ENCODE results near the gene APCDD1. TPM values are rescaled to one million over a fixed set of nuclear protein-coding genes. Genes with fewer than 3 reads are reported as not detected.

APCDD1 gene
- total RNA-seq, 2 experiments from 2014 or later: not detected

- no peaks in the 10 kb centered on the region for H3K36me3 Mint-ChIP-seq (ENCODE audit: low read depth)
- DNase-seq: no peak
- CTCF ChIA-PET: interaction anchor here (0.6 to 0.7 kb wide), 2 partner anchors 17 to 469 kb away, joined by 3 read pairs; no protein-coding TSS in a partner anchor
- no peak overlapping the region for H3K27ac Mint-ChIP-seq
- intact Hi-C loops (cut with micrococcal nuclease): no loop called here
- H3K4me3 Mint-ChIP-seq: no peak overlapping the region
- no peaks in the 10 kb centered on the region for H3K9me3 Mint-ChIP-seq
- H3K4me1 Mint-ChIP-seq (ENCODE audit: low read depth): no peaks in the 10 kb centered on the region
- no peaks in the 10 kb centered on the region for H3K27me3 Mint-ChIP-seq (ENCODE audit: low read depth)
These were observed 13.6 kb upstream of the APCDD1 start for GRCh38 chr18:10440884-10441283.

GRCh38 chr18:10441472-10441871, 13.0 kb upstream of the APCDD1 start:
- Mint-ChIP-seq H3K4me3 (no peak overlapping the region), H3K36me3 (ENCODE audit: low read depth) (no peaks in the 10 kb centered on the region), H3K27me3 (ENCODE audit: low read depth) (no peaks in the 10 kb centered on the region), H3K4me1 (ENCODE audit: low read depth) (no peaks in the 10 kb centered on the region), H3K9me3 (no peaks in the 10 kb centered on the region), H3K27ac (no peak overlapping the region)
- CTCF ChIA-PET: interaction anchor here (0.7 kb wide), 1 partner anchor 470 kb away, joined by 3 read pairs; no protein-coding TSS in a partner anchor
- intact Hi-C loops (cut with micrococcal nuclease): no loop called here
- no peak for DNase-seq

GRCh38 chr18:10442551-10442971, 11.9 kb upstream of the APCDD1 start:
- Mint-ChIP-seq H3K27ac (no peak overlapping the region), H3K4me1 (ENCODE audit: low read depth) (no peaks in the 10 kb centered on the region), H3K4me3 (no peak overlapping the region), H3K36me3 (ENCODE audit: low read depth) (no peaks in the 10 kb centered on the region), H3K9me3 (no peaks in the 10 kb centered on the region), H3K27me3 (ENCODE audit: low read depth) (no peaks in the 10 kb centered on the region)
- no peak for DNase-seq
- intact Hi-C loops (cut with micrococcal nuclease): no loop called here
- CTCF ChIA-PET: no interaction called here

- H3K27ac Mint-ChIP-seq: no peak overlapping the region
These were observed 11.4 kb upstream of the APCDD1 start for GRCh38 chr18:10443001-10443400.

GRCh38 chr18:10444314-10445006, 10.0 kb upstream of the APCDD1 start:
- intact Hi-C loops (cut with micrococcal nuclease): no loop called here
- no peaks in the 10 kb centered on the region for H3K9me3 Mint-ChIP-seq
- CTCF ChIA-PET: no interaction called here
- H3K36me3 Mint-ChIP-seq (ENCODE audit: low read depth): no peaks in the 10 kb centered on the region
- no peak overlapping the region for H3K4me3 Mint-ChIP-seq
- no peaks in the 10 kb centered on the region for H3K4me1 Mint-ChIP-seq (ENCODE audit: low read depth)
- no peak for DNase-seq
- H3K27me3 Mint-ChIP-seq (ENCODE audit: low read depth): peaks cover 13% of the 10 kb centered on the region
- H3K27ac Mint-ChIP-seq: no peak overlapping the region

More at GRCh38 chr18:10443001-10443400, 11.4 kb upstream of the APCDD1 start:
- intact Hi-C loops (cut with micrococcal nuclease): no loop called here
- no peaks in the 10 kb centered on the region for H3K9me3 Mint-ChIP-seq
- CTCF ChIA-PET: no interaction called here
- H3K36me3 Mint-ChIP-seq (ENCODE audit: low read depth): no peaks in the 10 kb centered on the region
- no peaks in the 10 kb centered on the region for H3K4me1 Mint-ChIP-seq (ENCODE audit: low read depth)
- no peak for DNase-seq
- no peak overlapping the region for H3K4me3 Mint-ChIP-seq
- H3K27me3 Mint-ChIP-seq (ENCODE audit: low read depth): peaks cover 2% of the 10 kb centered on the region

- no peaks in the 10 kb centered on the region for H3K36me3 Mint-ChIP-seq (ENCODE audit: low read depth)
- no peak overlapping the region for H3K4me3 Mint-ChIP-seq
- no peak for DNase-seq
- no peaks in the 10 kb centered on the region for H3K4me1 Mint-ChIP-seq (ENCODE audit: low read depth)
- H3K9me3 Mint-ChIP-seq: no peaks in the 10 kb centered on the region
- H3K27me3 Mint-ChIP-seq (ENCODE audit: low read depth): peaks cover 46% of the 10 kb centered on the region
- CTCF ChIA-PET: no interaction called here
- H3K27ac Mint-ChIP-seq: no peak overlapping the region
- intact Hi-C loops (cut with micrococcal nuclease): no loop called here
These were observed 5.0 kb upstream of the APCDD1 start for GRCh38 chr18:10449396-10449795.

- DNase-seq: no peak
- no peak overlapping the region for H3K4me3 Mint-ChIP-seq
- intact Hi-C loops (cut with micrococcal nuclease): no loop called here
- H3K4me1 Mint-ChIP-seq (ENCODE audit: low read depth): peaks cover 4% of the 10 kb centered on the region
- no peak overlapping the region for H3K27ac Mint-ChIP-seq
- CTCF ChIA-PET: interaction anchor here (0.8 kb wide), 1 partner anchor 41 kb away, joined by 5 read pairs; no protein-coding TSS in a partner anchor
- peaks cover 55% of the 10 kb centered on the region for H3K27me3 Mint-ChIP-seq (ENCODE audit: low read depth)
- H3K36me3 Mint-ChIP-seq (ENCODE audit: low read depth): no peaks in the 10 kb centered on the region
- no peaks in the 10 kb centered on the region for H3K9me3 Mint-ChIP-seq
These were observed 3.4 kb upstream of the APCDD1 start for GRCh38 chr18:10450986-10451385.

GRCh38 chr18:10453261-10453805, 1.1 kb upstream of the APCDD1 start:
- DNase-seq: no peak
- Mint-ChIP-seq H3K27me3 (ENCODE audit: low read depth) (peaks cover 66% of the 10 kb centered on the region), H3K4me1 (ENCODE audit: low read depth) (peaks cover 4% of the 10 kb centered on the region), H3K4me3 (peak overlapping the region; percentile 36), H3K36me3 (ENCODE audit: low read depth) (no peaks in the 10 kb centered on the region), H3K9me3 (no peaks in the 10 kb centered on the region), H3K27ac (no peak overlapping the region)
- CTCF ChIA-PET: no interaction called here
- intact Hi-C loops (cut with micrococcal nuclease): no loop called here

GRCh38 chr18:10454681-10455557, 484 bp downstream of the APCDD1 start:
- no peak for DNase-seq
- no peaks in the 10 kb centered on the region for H3K9me3 Mint-ChIP-seq
- no peak overlapping the region for H3K27ac Mint-ChIP-seq
- H3K4me1 Mint-ChIP-seq (ENCODE audit: low read depth): peaks cover 4% of the 10 kb centered on the region
- intact Hi-C loops (cut with micrococcal nuclease): no loop called here
- H3K27me3 Mint-ChIP-seq (ENCODE audit: low read depth): peaks cover 70% of the 10 kb centered on the region
- CTCF ChIA-PET: no interaction called here
- no peaks in the 10 kb centered on the region for H3K36me3 Mint-ChIP-seq (ENCODE audit: low read depth)
- H3K4me3 Mint-ChIP-seq: no peak overlapping the region

GRCh38 chr18:10455726-10456453, 1.5 kb downstream of the APCDD1 start:
- no peaks in the 10 kb centered on the region for H3K36me3 Mint-ChIP-seq (ENCODE audit: low read depth)
- peaks cover 4% of the 10 kb centered on the region for H3K4me1 Mint-ChIP-seq (ENCODE audit: low read depth)
- H3K4me3 Mint-ChIP-seq: no peak overlapping the region
- no peak overlapping the region for H3K27ac Mint-ChIP-seq
- intact Hi-C loops (cut with micrococcal nuclease): no loop called here
- DNase-seq: no peak
- CTCF ChIA-PET: interaction anchor here (0.6 kb wide), 1 partner anchor 427 kb away, joined by 4 read pairs; no protein-coding TSS in a partner anchor
- H3K27me3 Mint-ChIP-seq (ENCODE audit: low read depth): peaks cover 69% of the 10 kb centered on the region
- H3K9me3 Mint-ChIP-seq: no peaks in the 10 kb centered on the region

GRCh38 chr18:10456718-10457117, 2.3 kb downstream of the APCDD1 start:
- CTCF ChIA-PET: no interaction called here
- Mint-ChIP-seq H3K4me3 (no peak overlapping the region), H3K9me3 (no peaks in the 10 kb centered on the region), H3K4me1 (ENCODE audit: low read depth) (peaks cover 4% of the 10 kb centered on the region), H3K36me3 (ENCODE audit: low read depth) (no peaks in the 10 kb centered on the region), H3K27ac (no peak overlapping the region), H3K27me3 (ENCODE audit: low read depth) (peaks cover 65% of the 10 kb centered on the region)
- intact Hi-C loops (cut with micrococcal nuclease): no loop called here
- no peak for DNase-seq

- Mint-ChIP-seq H3K27me3 (ENCODE audit: low read depth) (peaks cover 61% of the 10 kb centered on the region), H3K4me1 (ENCODE audit: low read depth) (peaks cover 4% of the 10 kb centered on the region), H3K36me3 (ENCODE audit: low read depth) (no peaks in the 10 kb centered on the region), H3K27ac (no peak overlapping the region), H3K9me3 (no peaks in the 10 kb centered on the region), H3K4me3 (no peak overlapping the region)
- DNase-seq: no peak
- CTCF ChIA-PET: no interaction called here
- intact Hi-C loops (cut with micrococcal nuclease): no loop called here
These were observed 2.7 kb downstream of the APCDD1 start for GRCh38 chr18:10457128-10457527.
